Loucy (cell line): ENCODE data around the gene SRGAP1.

ENCODE experiments used
- H2AFZ ChIP-seq: fragments of 200-600 bp; sonication (generic); 2 replicates; pipeline ENCODE4 v1.6.0; 2016; ENCODE audit warnings: antibody characterized with exemption, mild to moderate bottlenecking, low read length, moderate library complexity
- H3F3A ChIP-seq: fragments of 200-600 bp; 2 replicates; pipeline ENCODE4 v1.6.0; 2016; ENCODE audit warnings: antibody characterized with exemption, low read depth, mild to moderate bottlenecking
- H3K27me3 ChIP-seq: fragments of 200-600 bp; sonication (generic); 2 replicates; pipeline ENCODE4 v1.6.1; 2014; ENCODE audit warnings: low read length, mild to moderate bottlenecking; ENCODE audit not compliant: insufficient read depth, poor library complexity, severe bottlenecking
- H3K36me3 ChIP-seq: fragments of 200-600 bp; sonication (generic); 2 replicates; pipeline ENCODE4 v1.6.1; 2016; ENCODE audit warnings: low read length; ENCODE audit not compliant: insufficient read depth
- H3K4me1 ChIP-seq: fragments of 200-600 bp; sonication (generic); 2 replicates; pipeline ENCODE4 v1.5.1; 2014; ENCODE audit warnings: low read length, mild to moderate bottlenecking; ENCODE audit not compliant: insufficient read depth, poor library complexity, severe bottlenecking
- H3K4me2 ChIP-seq: fragments of 200-600 bp; sonication (generic); 2 replicates; pipeline ENCODE4 v1.6.0; 2014; ENCODE audit warnings: antibody characterized with exemption, low read length, low read depth, mild to moderate bottlenecking; ENCODE audit not compliant: poor library complexity, severe bottlenecking
- H3K4me3 ChIP-seq: fragments of 200-600 bp; sonication (generic); 2 replicates; pipeline ENCODE4 v1.5.1; 2014; ENCODE audit warnings: low read length, mild to moderate bottlenecking, mixed read lengths; ENCODE audit not compliant: poor library complexity, severe bottlenecking
- H3K79me2 ChIP-seq: fragments of 200-600 bp; sonication (generic); 2 replicates; pipeline ENCODE4 v1.6.1; 2014; ENCODE audit warnings: low read length; ENCODE audit not compliant: insufficient read depth
- H3K9ac ChIP-seq: fragments of 200-600 bp; sonication (generic); 2 replicates; pipeline ENCODE4 v1.6.0; 2014; ENCODE audit warnings: mild to moderate bottlenecking, low read depth, low read length, moderate library complexity; ENCODE audit not compliant: poor library complexity, severe bottlenecking
- H3K9me2 ChIP-seq: fragments of 200-600 bp; sonication (generic); replicated peaks from 2 replicates; pipeline ENCODE4 v1.6.1; 2016; ENCODE audit warnings: low read depth, low read length, mixed read lengths
- H3K9me3 ChIP-seq: fragments of 200-600 bp; sonication (generic); 2 replicates; pipeline ENCODE4 v1.6.1; 2014; ENCODE audit warnings: mild to moderate bottlenecking, antibody characterized with exemption, low read length, low read depth; ENCODE audit not compliant: insufficient read depth
- H4K20me1 ChIP-seq: fragments of 200-600 bp; sonication (generic); 2 replicates; pipeline ENCODE4 v1.6.0; 2014; ENCODE audit warnings: antibody characterized with exemption, low read length, mild to moderate bottlenecking; ENCODE audit not compliant: insufficient read depth, poor library complexity, severe bottlenecking
- EZH2phosphoT487 ChIP-seq: fragments of 200-600 bp; IDR thresholded peaks from 2 replicates; pipeline ENCODE4 v1.6.1; 2018; ENCODE audit warnings: antibody characterized with exemption, mild to moderate bottlenecking, moderate library complexity, borderline replicate concordance
- TF ChIP-seq, protein P1 (sequence below): fragments of 200-600 bp; sonication (generic); conservative IDR thresholded peaks from 2 replicates; pipeline ENCODE4 v1.5.1; 2014; ENCODE audit warnings: mild to moderate bottlenecking, antibody characterized with exemption, low read length

Gene SRGAP1

DNA sequence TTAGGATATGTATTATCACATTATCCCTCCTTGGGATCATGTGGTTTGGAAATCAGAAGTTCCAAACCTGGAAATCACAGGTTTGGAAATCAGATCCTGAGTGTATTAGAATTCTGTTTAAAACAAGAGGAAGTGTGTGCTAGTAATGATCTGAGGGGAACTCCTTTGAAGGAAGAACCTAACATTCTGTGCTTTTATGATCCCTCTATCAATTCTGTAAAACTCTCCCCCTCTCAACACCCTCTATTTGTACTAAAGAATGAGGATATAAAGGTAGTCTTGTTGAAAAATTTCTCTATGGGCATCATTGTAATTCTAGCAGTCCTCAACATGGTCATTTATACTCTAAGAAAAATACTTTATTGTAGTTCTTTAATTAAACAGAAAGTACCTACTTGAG lies 97.4 kb downstream of the SRGAP1 start:
- Histone ChIP-seq H3K4me3 (no peak overlapping the region), H3K4me1 (peaks cover 11% of the 10 kb centered on the region), H3K27me3 (no peaks in the 10 kb centered on the region), H3K9ac (no peak overlapping the region), H4K20me1 (no peaks in the 10 kb centered on the region), H3K9me3 (no peaks in the 10 kb centered on the region), H3K9me2 (no peaks in the 10 kb centered on the region), H2AFZ (no peak overlapping the region), H3K36me3 (no peaks in the 10 kb centered on the region), H3K4me2 (no peak overlapping the region), H3K79me2 (no peaks in the 10 kb centered on the region), H3F3A (no peaks in the 10 kb centered on the region)
- no peak for TF ChIP-seq EZH2phosphoT487
- TF ChIP-seq, protein P1, sequence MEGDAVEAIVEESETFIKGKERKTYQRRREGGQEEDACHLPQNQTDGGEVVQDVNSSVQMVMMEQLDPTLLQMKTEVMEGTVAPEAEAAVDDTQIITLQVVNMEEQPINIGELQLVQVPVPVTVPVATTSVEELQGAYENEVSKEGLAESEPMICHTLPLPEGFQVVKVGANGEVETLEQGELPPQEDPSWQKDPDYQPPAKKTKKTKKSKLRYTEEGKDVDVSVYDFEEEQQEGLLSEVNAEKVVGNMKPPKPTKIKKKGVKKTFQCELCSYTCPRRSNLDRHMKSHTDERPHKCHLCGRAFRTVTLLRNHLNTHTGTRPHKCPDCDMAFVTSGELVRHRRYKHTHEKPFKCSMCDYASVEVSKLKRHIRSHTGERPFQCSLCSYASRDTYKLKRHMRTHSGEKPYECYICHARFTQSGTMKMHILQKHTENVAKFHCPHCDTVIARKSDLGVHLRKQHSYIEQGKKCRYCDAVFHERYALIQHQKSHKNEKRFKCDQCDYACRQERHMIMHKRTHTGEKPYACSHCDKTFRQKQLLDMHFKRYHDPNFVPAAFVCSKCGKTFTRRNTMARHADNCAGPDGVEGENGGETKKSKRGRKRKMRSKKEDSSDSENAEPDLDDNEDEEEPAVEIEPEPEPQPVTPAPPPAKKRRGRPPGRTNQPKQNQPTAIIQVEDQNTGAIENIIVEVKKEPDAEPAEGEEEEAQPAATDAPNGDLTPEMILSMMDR: no peak

DNA sequence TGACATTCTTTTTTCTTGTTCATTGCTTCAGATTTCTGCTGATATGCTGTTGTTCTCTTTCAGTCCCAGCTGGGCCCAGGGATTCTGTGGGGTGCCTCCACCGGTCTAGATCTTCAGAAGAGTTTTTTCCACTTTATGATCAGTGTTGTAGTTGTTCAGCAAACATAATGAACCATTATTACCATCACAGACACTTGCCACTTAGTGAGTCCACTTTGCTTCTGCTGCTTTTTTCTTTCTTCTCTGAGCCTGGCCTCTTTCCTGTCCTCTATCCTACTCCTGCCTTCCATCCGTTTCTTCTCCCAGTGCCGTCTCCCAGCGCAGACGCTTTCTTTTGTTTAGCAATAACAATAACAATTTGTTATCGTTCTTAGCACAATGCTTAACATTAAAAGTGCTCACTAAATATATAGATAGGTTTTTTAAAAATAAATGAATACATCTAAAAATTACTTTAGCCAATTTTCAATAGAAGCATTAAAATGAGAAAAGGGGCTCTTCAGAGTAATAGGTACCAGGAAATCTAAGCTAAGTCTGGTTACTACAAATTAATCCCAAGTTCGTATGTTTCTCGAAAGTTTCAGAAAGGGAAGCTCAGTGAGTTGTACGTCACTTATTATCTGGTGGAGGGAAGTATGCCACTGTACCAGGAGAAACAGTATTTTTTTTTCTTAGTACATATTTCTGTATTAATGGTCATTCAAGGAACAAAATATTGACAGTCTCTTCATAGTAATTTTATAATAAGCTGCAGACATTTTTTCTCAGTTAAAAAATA lies 98.2 kb downstream of the SRGAP1 start:
- Histone ChIP-seq H3K9ac (no peak overlapping the region), H3K36me3 (no peaks in the 10 kb centered on the region), H3K9me3 (no peaks in the 10 kb centered on the region), H2AFZ (no peak overlapping the region), H3K79me2 (no peaks in the 10 kb centered on the region), H3K9me2 (no peaks in the 10 kb centered on the region), H3K4me2 (no peak overlapping the region), H4K20me1 (no peaks in the 10 kb centered on the region), H3K4me3 (no peak overlapping the region), H3K4me1 (peaks cover 11% of the 10 kb centered on the region), H3F3A (no peaks in the 10 kb centered on the region), H3K27me3 (no peaks in the 10 kb centered on the region)
- TF ChIP-seq, protein P1: no peak
- no peak for TF ChIP-seq EZH2phosphoT487

DNA sequence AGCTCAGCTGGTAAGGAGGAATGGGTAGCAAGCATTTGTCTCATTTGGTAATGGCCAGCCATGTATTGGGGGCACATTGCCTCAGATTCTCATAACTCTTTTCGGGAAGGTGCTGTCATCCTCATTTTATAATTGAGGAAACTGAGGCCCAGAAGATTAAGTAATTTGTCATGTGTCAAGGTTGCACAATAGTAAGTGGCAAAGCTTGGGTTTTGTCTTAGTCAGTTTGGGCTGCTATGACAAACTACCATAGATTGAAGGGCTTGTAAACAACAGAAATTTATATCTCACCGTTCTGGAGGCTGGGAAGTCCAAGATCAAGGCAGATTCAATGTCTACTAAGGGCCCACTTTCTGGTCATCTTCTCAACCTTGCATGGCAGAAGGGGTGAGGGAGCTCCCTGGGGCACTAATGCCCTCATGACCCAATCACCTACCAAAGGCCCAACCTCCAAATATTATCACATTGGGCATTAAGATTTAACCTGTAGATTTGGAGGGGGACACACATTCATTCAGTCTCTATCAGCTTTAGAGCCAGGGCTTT lies 99.6 kb downstream of the SRGAP1 start:
- Histone ChIP-seq H3K4me3 (no peak overlapping the region), H2AFZ (no peak overlapping the region), H4K20me1 (no peaks in the 10 kb centered on the region), H3K4me1 (peaks cover 11% of the 10 kb centered on the region), H3K79me2 (no peaks in the 10 kb centered on the region), H3K9me2 (no peaks in the 10 kb centered on the region), H3K9ac (no peak overlapping the region), H3K9me3 (no peaks in the 10 kb centered on the region), H3K27me3 (no peaks in the 10 kb centered on the region), H3F3A (no peaks in the 10 kb centered on the region), H3K36me3 (no peaks in the 10 kb centered on the region), H3K4me2 (no peak overlapping the region)
- TF ChIP-seq, protein P1: no peak
- no peak for TF ChIP-seq EZH2phosphoT487
